22Rv1 (cell line): ENCODE measurements around the gene MARCHF4.

Source experiments
- ZFX ChIP-seq: fragments of 450-650 bp; IDR thresholded peaks from 2 replicates; pipeline ENCODE4 v1.6.1; 2017; ENCODE audit warnings: antibody characterized with exemption, borderline replicate concordance
- TF ChIP-seq, protein P1 (sequence below): fragments of 450-650 bp; IDR thresholded peaks from 2 replicates; pipeline ENCODE4 v1.5.1; 2017; ENCODE audit warnings: mild to moderate bottlenecking

DNA sequence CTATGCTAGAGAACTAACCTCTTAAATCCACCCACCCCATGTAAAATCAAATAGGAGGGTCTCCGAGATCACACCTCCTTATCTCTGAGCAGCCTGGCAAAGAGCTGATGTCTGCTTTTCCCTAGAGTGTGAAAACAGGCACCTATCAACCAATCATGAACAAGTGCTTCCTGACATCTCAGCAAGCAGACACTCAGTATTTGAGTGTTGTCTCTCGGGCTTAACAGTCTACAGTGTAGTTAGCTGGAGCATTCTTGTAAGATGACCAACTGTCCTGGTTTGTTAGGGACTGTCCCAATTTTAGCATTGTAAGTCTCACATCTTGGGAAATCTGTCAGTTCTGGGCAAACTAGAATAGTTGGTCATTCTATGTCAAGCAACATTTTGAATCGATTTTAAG, 26.4 kb downstream of the MARCHF4 start:
- TF ChIP-seq, protein P1, sequence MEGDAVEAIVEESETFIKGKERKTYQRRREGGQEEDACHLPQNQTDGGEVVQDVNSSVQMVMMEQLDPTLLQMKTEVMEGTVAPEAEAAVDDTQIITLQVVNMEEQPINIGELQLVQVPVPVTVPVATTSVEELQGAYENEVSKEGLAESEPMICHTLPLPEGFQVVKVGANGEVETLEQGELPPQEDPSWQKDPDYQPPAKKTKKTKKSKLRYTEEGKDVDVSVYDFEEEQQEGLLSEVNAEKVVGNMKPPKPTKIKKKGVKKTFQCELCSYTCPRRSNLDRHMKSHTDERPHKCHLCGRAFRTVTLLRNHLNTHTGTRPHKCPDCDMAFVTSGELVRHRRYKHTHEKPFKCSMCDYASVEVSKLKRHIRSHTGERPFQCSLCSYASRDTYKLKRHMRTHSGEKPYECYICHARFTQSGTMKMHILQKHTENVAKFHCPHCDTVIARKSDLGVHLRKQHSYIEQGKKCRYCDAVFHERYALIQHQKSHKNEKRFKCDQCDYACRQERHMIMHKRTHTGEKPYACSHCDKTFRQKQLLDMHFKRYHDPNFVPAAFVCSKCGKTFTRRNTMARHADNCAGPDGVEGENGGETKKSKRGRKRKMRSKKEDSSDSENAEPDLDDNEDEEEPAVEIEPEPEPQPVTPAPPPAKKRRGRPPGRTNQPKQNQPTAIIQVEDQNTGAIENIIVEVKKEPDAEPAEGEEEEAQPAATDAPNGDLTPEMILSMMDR: no peak
- no peak for TF ChIP-seq ZFX
